ENCODE data around the gene FARS2. TPM values are rescaled to one million over a fixed set of nuclear protein-coding genes. Genes with fewer than 3 reads are reported as not detected.

The FARS2 gene
- polyA plus RNA-seq, 2 of the 4 experiments (the other 2 are of a cell fraction): 12.9 to 17.5 TPM

DNA sequence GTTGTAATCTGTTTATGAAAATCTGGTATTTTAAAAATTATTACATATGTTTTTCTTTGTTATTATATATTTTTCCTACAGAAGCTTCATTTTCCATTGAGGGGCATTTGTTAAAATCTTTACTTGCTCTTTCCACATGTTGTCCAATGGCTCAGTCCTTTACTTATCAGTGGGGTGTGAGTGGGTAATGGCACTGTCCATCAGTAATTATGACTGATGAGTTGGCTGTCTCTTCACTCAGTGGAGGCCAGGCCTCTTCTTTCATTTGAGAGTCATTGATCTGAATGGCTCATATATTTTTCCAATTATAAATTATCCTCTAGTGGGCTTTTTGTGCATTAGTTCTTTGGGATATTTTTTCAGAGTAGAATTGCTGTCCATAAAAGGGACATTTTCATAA is 45.7 kb downstream of the FARS2 start:
- no peak for FAIRE-seq
- TF ChIP-seq KDM1A (IDR thresholded peaks at IDR 0.05; ENCODE audit: low read depth) (no peak), HEYL (CRISPR knock-in tag; IDR thresholded peaks at IDR 0.05) (no peak), ZNF302 (CRISPR knock-in tag; IDR thresholded peaks at IDR 0.05) (no peak), RCOR1 (IDR thresholded peaks at IDR 0.05; ENCODE audit: low read depth, low read length) (no peak), TP53 (CRISPR knock-in tag; IDR thresholded peaks at IDR 0.05) (no peak), HOXA7 (CRISPR knock-in tag; IDR thresholded peaks at IDR 0.05) (no peak), EP300 (IDR thresholded peaks at IDR 0.05) (no peak), FOSL2 (IDR thresholded peaks at IDR 0.05) (no peak), FOSL2 (CRISPR knock-in tag; IDR thresholded peaks at IDR 0.05) (no peak), RAD21 (conservative IDR thresholded peaks at IDR 0.05 in 1 of 2, IDR thresholded peaks at IDR 0.05 in 1 of 2) (no peak), JUNB (IDR thresholded peaks at IDR 0.05) (no peak), EHF (CRISPR knock-in tag; IDR thresholded peaks at IDR 0.05) (no peak), PHF8 (IDR thresholded peaks at IDR 0.05; ENCODE audit: borderline replicate concordance, low read depth) (no peak), GATA3 (IDR thresholded peaks at IDR 0.05; ENCODE audit: borderline replicate concordance) (no peak)
- TF ChIP-seq, protein P1, sequence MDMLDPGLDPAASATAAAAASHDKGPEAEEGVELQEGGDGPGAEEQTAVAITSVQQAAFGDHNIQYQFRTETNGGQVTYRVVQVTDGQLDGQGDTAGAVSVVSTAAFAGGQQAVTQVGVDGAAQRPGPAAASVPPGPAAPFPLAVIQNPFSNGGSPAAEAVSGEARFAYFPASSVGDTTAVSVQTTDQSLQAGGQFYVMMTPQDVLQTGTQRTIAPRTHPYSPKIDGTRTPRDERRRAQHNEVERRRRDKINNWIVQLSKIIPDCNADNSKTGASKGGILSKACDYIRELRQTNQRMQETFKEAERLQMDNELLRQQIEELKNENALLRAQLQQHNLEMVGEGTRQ (IDR thresholded peaks at IDR 0.05): no peak
- TF ChIP-seq, protein P2, sequence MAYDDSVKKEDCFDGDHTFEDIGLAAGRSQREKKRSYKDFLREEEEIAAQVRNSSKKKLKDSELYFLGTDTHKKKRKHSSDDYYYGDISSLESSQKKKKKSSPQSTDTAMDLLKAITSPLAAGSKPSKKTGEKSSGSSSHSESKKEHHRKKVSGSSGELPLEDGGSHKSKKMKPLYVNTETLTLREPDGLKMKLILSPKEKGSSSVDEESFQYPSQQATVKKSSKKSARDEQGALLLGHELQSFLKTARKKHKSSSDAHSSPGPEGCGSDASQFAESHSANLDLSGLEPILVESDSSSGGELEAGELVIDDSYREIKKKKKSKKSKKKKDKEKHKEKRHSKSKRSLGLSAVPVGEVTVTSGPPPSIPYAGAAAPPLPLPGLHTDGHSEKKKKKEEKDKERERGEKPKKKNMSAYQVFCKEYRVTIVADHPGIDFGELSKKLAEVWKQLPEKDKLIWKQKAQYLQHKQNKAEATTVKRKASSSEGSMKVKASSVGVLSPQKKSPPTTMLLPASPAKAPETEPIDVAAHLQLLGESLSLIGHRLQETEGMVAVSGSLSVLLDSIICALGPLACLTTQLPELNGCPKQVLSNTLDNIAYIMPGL (CRISPR knock-in tag; IDR thresholded peaks at IDR 0.05; ENCODE audit: borderline replicate concordance): no peak
- TF ChIP-seq, protein P3, sequence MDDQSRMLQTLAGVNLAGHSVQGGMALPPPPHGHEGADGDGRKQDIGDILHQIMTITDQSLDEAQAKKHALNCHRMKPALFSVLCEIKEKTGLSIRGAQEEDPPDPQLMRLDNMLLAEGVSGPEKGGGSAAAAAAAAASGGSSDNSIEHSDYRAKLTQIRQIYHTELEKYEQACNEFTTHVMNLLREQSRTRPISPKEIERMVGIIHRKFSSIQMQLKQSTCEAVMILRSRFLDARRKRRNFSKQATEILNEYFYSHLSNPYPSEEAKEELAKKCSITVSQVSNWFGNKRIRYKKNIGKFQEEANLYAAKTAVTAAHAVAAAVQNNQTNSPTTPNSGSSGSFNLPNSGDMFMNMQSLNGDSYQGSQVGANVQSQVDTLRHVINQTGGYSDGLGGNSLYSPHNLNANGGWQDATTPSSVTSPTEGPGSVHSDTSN (IDR thresholded peaks at IDR 0.05): no peak
- TF ChIP-seq, protein P4, sequence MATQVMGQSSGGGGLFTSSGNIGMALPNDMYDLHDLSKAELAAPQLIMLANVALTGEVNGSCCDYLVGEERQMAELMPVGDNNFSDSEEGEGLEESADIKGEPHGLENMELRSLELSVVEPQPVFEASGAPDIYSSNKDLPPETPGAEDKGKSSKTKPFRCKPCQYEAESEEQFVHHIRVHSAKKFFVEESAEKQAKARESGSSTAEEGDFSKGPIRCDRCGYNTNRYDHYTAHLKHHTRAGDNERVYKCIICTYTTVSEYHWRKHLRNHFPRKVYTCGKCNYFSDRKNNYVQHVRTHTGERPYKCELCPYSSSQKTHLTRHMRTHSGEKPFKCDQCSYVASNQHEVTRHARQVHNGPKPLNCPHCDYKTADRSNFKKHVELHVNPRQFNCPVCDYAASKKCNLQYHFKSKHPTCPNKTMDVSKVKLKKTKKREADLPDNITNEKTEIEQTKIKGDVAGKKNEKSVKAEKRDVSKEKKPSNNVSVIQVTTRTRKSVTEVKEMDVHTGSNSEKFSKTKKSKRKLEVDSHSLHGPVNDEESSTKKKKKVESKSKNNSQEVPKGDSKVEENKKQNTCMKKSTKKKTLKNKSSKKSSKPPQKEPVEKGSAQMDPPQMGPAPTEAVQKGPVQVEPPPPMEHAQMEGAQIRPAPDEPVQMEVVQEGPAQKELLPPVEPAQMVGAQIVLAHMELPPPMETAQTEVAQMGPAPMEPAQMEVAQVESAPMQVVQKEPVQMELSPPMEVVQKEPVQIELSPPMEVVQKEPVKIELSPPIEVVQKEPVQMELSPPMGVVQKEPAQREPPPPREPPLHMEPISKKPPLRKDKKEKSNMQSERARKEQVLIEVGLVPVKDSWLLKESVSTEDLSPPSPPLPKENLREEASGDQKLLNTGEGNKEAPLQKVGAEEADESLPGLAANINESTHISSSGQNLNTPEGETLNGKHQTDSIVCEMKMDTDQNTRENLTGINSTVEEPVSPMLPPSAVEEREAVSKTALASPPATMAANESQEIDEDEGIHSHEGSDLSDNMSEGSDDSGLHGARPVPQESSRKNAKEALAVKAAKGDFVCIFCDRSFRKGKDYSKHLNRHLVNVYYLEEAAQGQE (IDR thresholded peaks at IDR 0.05): no peak
- TF ChIP-seq, protein P5, sequence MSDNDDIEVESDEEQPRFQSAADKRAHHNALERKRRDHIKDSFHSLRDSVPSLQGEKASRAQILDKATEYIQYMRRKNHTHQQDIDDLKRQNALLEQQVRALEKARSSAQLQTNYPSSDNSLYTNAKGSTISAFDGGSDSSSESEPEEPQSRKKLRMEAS (IDR thresholded peaks at IDR 0.05): no peak
- TF ChIP-seq, protein P6, sequence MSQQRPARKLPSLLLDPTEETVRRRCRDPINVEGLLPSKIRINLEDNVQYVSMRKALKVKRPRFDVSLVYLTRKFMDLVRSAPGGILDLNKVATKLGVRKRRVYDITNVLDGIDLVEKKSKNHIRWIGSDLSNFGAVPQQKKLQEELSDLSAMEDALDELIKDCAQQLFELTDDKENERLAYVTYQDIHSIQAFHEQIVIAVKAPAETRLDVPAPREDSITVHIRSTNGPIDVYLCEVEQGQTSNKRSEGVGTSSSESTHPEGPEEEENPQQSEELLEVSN (IDR thresholded peaks at IDR 0.05; ENCODE audit: borderline replicate concordance, low read depth): no peak
- TF ChIP-seq, protein P7, sequence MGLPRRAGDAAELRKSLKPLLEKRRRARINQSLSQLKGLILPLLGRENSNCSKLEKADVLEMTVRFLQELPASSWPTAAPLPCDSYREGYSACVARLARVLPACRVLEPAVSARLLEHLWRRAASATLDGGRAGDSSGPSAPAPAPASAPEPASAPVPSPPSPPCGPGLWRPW (IDR thresholded peaks at IDR 0.05): no peak

More for the DNA sequence above, 45.7 kb downstream of the FARS2 start:
- DNase-seq (ENCODE audit: low read depth in 1 of 2, low spot score in 1 of 2) (no peak), ATAC-seq (no peak)
- ChIA-PET POLR2A (no interaction called here), CTCF (no interaction called here)
- no peaks in the 10 kb centered on the region for H3K9me3 ChIP-seq
- H3K4me3 ChIP-seq: no peak overlapping the region
- no peak overlapping the region for H3K27ac ChIP-seq
- H3K4me2 ChIP-seq: no peak overlapping the region
- no peaks in the 10 kb centered on the region for H3K4me1 ChIP-seq

Measured in A549 (cell line).